Lower lobe of right lung (tissue), 2 donors: ENCODE measurements around the gene SLCO2B1. TPM values are rescaled to one million over a fixed set of nuclear protein-coding genes. Genes with fewer than 3 reads are reported as not detected.

Experiments
- ATAC-seq, 2 donors: fragments of 200-7000 bp; cut with Tn5 transposase; one replicate each; pipeline ENCODE4 v1.9.1; 2020 to 2022; ENCODE audit warnings: mild to moderate bottlenecking in 2 of 2, moderate library complexity in 2 of 2
- DNase-seq: peaks from one replicate; pipeline ENCODE4 v3.0.0-alpha.2; 2020
- H3K27ac ChIP-seq: fragments of 200-600 bp; one replicate; pipeline ENCODE4 v1.8.0; 2022
- H3K27me3 ChIP-seq: fragments of 200-600 bp; one replicate; pipeline ENCODE4 v1.8.0; 2022; ENCODE audit warnings: low read depth
- H3K36me3 ChIP-seq: fragments of 200-600 bp; one replicate; pipeline ENCODE4 v1.8.0; 2022; ENCODE audit warnings: mild to moderate bottlenecking
- H3K4me1 ChIP-seq: fragments of 200-600 bp; one replicate; pipeline ENCODE4 v1.8.0; 2022
- H3K4me3 ChIP-seq: fragments of 200-600 bp; one replicate; pipeline ENCODE4 v1.8.0; 2022; ENCODE audit warnings: mild to moderate bottlenecking
- H3K9me3 ChIP-seq: fragments of 200-600 bp; one replicate; pipeline ENCODE4 v1.8.0; 2022
- intact Hi-C: fragments of 100-400 bp; cut with DNase I; formaldehyde crosslinking; loops from one replicate; pipeline ENCODE4 v1.11.0; 2022
- total RNA-seq: library from RNA; stranded (reverse); fragmentation: NEBNext Ultra II Directional; extraction: Animal tissue kit (Norgen Biotek cat#: 25700); gene quantifications from one replicate; pipeline ENCODE4 v1.2.1, GENCODE V29; 2021
- TF ChIP-seq, protein P1 (sequence below): fragments of 200-600 bp; IDR thresholded peaks from one replicate; pipeline ENCODE4 v1.8.0; 2022; ENCODE audit warnings: antibody characterized with exemption, mild to moderate bottlenecking
- donor health status: DM: no; HTN: yes; CAD: no; lungs with severe emphysema.

Gene SLCO2B1
- total RNA-seq, 1 donor from 2014 or later, result 332 TPM

GRCh38 chr11:75145972-75146519, 4.9 kb upstream of the SLCO2B1 start:
- Histone ChIP-seq H3K36me3 (no peaks in the 10 kb centered on the region), H3K4me3 (no peak overlapping the region), H3K27me3 (no peaks in the 10 kb centered on the region), H3K4me1 (peaks cover 67% of the 10 kb centered on the region), H3K9me3 (no peaks in the 10 kb centered on the region), H3K27ac (no peak overlapping the region)
- intact Hi-C loops, result loop anchor here (10.0 kb wide), 1 partner anchor 59 kb away; no protein-coding TSS in a partner anchor
- no peak for DNase-seq
- TF ChIP-seq, protein P1, sequence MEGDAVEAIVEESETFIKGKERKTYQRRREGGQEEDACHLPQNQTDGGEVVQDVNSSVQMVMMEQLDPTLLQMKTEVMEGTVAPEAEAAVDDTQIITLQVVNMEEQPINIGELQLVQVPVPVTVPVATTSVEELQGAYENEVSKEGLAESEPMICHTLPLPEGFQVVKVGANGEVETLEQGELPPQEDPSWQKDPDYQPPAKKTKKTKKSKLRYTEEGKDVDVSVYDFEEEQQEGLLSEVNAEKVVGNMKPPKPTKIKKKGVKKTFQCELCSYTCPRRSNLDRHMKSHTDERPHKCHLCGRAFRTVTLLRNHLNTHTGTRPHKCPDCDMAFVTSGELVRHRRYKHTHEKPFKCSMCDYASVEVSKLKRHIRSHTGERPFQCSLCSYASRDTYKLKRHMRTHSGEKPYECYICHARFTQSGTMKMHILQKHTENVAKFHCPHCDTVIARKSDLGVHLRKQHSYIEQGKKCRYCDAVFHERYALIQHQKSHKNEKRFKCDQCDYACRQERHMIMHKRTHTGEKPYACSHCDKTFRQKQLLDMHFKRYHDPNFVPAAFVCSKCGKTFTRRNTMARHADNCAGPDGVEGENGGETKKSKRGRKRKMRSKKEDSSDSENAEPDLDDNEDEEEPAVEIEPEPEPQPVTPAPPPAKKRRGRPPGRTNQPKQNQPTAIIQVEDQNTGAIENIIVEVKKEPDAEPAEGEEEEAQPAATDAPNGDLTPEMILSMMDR, result no peak
- ATAC-seq, result no peak

- H3K27ac ChIP-seq, result no peak overlapping the region
- peaks cover 65% of the 10 kb centered on the region for H3K4me1 ChIP-seq
- intact Hi-C loops, result loop anchor here (10.0 kb wide), 1 partner anchor 58 kb away; no protein-coding TSS in a partner anchor
- no peak for ATAC-seq
- H3K4me3 ChIP-seq, result no peak overlapping the region
- no peaks in the 10 kb centered on the region for H3K27me3 ChIP-seq
- H3K9me3 ChIP-seq, result no peaks in the 10 kb centered on the region
- no peak for DNase-seq
- no peaks in the 10 kb centered on the region for H3K36me3 ChIP-seq
- TF ChIP-seq, protein P1, result no peak
Observed at GRCh38 chr11:75146711-75147110, 4.2 kb upstream of the SLCO2B1 start.

- H3K4me1 ChIP-seq, result peaks cover 65% of the 10 kb centered on the region
- H3K36me3 ChIP-seq, result no peaks in the 10 kb centered on the region
- DNase-seq (no peak), ATAC-seq (no peak)
- no peaks in the 10 kb centered on the region for H3K27me3 ChIP-seq
- peak overlapping the region; percentile 56 for H3K27ac ChIP-seq
- H3K9me3 ChIP-seq, result no peaks in the 10 kb centered on the region
- TF ChIP-seq, protein P1, result no peak
- H3K4me3 ChIP-seq, result no peak overlapping the region
- intact Hi-C loops, result loop anchor here (10.0 kb wide), 1 partner anchor 57 kb away; no protein-coding TSS in a partner anchor
Observed at GRCh38 chr11:75147191-75147874, 3.6 kb upstream of the SLCO2B1 start.

GRCh38 chr11:75147875-75148263, 3.0 kb upstream of the SLCO2B1 start:
- peak; percentile 42 to 49 for ATAC-seq
- DNase-seq, result peak; percentile 77
- Histone ChIP-seq H3K27ac (peak overlapping the region; percentile 56), H3K4me3 (no peak overlapping the region), H3K4me1 (peaks cover 59% of the 10 kb centered on the region), H3K36me3 (no peaks in the 10 kb centered on the region), H3K27me3 (no peaks in the 10 kb centered on the region), H3K9me3 (no peaks in the 10 kb centered on the region)
- intact Hi-C loops, result loop anchor here (10.0 kb wide), 1 partner anchor 57 kb away; no protein-coding TSS in a partner anchor
- TF ChIP-seq, protein P1, result no peak

DNA sequence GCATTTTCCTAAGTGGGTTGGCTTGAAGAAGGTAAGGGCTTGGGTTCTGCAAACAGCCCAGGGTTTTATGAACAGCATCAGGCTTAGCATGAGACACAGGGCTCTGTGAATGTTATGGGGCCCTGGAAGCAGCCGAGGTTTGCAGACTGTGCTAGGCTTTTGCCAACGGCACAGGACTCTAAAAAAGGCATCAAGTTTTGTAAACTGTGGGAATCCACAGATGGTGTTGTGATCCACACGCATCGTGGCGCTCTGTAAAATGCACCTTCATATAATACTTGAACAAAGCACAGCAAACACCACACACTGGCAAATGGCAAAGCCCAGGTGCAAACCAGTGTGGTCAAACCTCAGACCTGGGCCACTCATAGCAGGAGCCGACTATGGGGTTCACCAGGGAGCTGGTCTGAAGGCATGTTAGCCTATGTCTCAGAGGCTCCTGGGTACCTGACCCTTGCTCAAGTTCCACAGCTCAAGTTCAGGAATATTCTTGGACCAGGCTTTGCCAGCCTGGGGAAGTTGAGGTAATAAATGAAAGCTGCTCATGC, 2.4 kb upstream of the SLCO2B1 start:
- H3K27ac ChIP-seq, result no peak overlapping the region
- DNase-seq (no peak), ATAC-seq (no peak)
- H3K27me3 ChIP-seq, result no peaks in the 10 kb centered on the region
- TF ChIP-seq, protein P1, result no peak
- intact Hi-C loops, result loop anchor here (10.0 kb wide), 1 partner anchor 56 kb away; no protein-coding TSS in a partner anchor
- no peaks in the 10 kb centered on the region for H3K36me3 ChIP-seq
- peaks cover 53% of the 10 kb centered on the region for H3K4me1 ChIP-seq
- no peaks in the 10 kb centered on the region for H3K9me3 ChIP-seq
- no peak overlapping the region for H3K4me3 ChIP-seq
